T-helper 1 cell treated with Interleukin-12 subunit alpha and Interleukin-12 subunit beta and Interleukin-4 antibody, amounts not matched to agents 30 ng/mL and 1 ng/mL, for 36 hours (primary cell): ENCODE results near the gene SPOCK3. TPM values are rescaled to one million over a fixed set of nuclear protein-coding genes. Genes with fewer than 3 reads are reported as not detected.

Experiments used
- intact Hi-C: fragments of 100-400 bp; cut with micrococcal nuclease; formaldehyde crosslinking; loops from one replicate; pipeline ENCODE4 v1.15.1; 2024
- total RNA-seq: library from RNA; stranded (reverse); gene quantifications from 2 replicates; pipeline ENCODE4 v1.2.3, GENCODE V29; 2022

Gene SPOCK3
- total RNA-seq, 1 donor from 2014 or later, result not detected

DNA sequence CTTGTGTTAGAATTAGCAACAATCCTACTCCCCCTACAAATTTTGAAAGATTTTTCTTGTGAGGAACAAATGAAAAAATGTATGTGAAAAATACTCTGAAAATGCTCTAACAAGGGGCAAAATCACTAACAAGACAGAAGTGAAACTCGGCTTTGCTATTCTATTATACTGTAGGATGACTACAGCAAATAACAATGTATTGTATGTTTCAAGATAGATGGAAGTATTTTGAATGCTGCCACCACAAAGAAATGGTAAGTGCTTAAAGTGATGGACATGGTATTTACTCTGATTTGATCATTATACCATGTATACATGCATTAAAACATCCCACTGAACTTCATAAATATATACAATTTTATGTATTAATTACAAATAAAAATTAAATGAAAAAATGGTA, 192.8 kb downstream of the SPOCK3 start:
- intact Hi-C loops, result no loop called here

DNA sequence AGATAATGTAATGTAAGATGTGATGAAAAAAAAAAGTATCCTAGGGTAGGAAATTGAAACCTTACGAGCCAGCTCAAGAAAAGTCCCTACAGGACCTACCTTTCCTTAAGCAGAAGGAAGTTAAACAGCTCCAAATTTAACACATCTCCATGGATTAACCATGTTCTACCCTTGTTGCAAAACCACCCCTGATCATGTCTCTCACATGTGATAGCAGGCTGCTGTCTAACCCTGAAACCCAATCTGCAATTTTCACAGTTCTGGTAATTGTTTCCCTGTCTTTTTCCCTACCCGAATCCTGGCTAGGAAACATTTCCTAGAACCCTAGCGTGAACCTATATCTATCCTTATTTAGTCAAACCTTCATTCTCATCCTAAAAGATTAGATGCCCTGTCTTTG, 198.9 kb downstream of the SPOCK3 start:
- intact Hi-C loops, result no loop called here

DNA sequence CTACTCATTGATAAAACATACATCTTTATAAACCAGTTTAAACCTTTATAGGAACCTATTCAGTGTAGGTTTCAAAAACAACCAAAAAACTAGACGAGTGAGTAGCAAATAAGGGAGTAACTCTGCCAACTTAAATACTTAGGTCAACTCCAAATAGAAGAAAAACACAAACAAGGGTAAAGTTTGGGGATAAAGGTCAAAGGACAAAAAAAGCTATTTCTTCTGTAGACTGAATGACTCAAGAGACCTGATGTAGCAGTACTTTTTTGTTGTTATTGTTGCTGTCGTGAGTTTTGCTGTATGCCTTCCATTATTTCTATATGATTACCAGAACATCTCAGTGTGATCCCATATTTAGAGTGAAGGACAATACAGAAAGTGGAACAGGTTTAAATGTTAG, 199.3 kb downstream of the SPOCK3 start:
- intact Hi-C loops, result no loop called here

DNA sequence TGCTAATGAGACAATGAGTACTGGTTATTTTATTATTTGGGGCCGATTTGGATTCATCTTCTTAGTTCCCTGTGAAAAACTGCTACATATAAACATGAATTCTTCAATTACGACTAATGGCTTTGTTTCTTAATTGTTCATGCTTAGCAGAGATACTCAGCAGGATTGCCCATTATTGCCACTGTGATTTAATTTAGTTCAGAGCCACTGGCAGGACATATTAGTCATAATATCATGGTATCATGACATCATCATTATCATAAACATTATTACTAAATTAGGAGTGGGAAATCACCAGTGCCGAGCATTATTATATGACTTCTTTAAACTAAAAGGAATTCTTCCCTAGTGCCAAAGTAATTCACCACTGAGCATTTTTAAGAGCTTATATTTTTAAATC, 201.4 kb downstream of the SPOCK3 start:
- intact Hi-C loops, result no loop called here

DNA sequence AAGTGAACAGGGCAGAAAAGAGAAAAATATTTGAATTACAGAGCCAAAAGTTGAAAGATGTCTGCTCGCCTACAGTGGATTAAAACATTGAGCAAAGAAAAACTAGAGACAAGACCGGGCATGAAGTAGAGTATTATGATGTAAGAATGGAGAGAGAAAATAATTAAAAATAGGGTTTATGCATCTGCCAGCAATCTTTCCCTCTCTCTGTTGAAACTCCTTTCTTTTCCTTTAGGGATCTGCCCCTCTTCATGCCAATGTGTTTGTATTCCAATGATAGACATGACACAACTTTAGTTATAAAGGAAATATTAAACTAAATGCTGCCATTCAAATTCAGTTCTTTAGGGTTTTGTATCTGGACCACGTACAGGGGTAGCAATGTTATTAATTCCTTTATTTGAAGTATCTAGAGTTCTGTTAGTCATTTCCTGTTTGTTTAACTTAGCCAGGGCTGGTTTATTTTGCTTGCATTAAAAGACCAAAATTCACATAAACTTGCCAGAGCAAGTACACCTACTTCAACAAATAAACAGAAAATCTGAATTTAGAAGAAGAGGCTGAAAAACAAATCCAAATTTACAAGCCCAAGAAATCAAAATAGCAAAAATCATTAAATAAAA, 202.6 kb downstream of the SPOCK3 start:
- intact Hi-C loops, result no loop called here

DNA sequence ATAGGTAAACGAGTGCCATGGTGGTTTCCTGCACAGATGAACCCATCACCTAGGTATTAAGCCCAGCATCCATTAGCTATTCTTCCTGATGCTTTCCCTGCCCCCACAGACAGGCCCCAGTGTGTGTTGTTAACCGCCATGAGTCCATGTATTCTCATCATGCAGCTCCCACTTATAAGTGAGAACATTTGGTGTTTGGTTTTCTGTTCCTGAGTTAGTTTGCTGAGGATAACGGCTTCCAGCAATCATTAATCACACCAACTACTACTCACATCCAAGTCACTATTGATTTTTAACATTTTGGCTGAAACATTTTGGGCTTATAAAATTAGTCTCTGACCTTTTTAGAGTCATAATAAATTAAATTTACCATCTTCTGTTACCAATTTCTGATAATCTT, 205.3 kb downstream of the SPOCK3 start:
- intact Hi-C loops, result no loop called here

DNA sequence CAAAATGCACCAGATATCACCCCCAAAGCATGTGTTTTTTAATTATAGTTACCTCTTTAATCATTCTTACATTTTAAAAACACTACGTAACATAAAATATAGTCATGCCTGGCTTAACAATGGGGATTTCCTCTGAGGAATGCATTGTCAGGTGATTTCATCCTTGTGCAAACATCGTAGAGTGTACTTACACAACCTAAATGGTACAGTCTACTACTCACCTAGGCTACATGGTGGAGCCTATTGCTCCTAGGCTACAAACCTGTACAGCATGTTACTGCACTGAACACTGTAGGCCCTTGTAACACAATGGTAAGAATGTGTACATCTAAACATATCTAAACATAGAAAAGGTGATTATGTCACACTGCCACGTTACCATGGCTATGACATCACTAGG, 208.6 kb downstream of the SPOCK3 start:
- intact Hi-C loops, result no loop called here

DNA sequence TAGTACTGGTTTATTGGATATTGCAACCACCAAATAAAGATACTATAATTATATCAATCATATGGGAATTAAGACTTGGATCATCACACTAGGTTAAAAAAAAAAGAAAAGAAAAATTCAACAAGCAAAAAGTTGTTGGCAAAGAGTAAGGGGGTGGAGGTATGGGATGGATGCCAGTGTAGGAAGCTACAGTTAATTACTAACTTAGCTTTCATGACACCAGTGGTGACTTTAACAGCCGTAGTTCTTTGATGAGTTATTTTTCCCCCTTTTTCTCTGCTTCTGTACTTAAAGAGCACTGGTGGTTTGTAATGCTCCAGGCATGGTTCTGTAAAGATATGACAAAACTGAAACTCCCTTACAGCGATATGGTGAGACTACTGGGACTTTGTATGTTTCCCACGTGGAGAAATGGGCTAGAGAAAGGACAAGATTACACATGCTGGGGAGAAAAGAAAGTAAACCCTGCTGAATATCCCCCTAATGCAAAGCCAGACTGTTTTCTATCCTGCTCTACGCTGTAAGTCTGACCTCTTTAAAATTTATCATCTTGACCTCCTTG, 210.8 kb downstream of the SPOCK3 start:
- intact Hi-C loops, result no loop called here

DNA sequence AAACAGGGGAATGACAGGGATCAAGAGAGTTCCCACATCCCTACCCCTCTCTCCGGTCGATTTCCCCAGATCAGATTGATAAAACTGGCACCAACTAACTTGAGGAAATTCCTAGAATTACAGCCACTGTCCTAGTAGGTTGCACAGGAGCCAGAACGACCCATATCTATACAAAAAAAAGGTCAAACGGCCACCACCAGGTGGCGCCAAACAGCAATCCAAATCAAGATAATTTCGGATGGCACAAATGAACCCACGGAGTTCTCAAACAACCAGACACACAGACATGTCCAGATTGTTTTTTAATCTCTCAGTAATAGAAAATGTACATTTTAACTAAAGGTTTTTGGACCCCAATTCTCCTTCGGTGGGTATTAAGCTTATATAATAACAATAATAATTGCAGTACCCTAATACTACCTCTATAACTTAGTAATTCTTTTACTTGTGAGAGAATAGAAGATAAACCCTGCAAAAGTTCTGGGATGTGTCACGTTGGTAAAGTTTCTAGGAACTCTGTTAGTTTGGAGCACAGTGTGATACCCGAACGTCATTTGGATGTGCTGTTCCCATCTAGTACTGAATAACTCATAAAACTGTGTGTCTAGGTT, 212.6 kb downstream of the SPOCK3 start:
- intact Hi-C loops, result loop anchor here (1.0 to 2.0 kb wide), 4 partner anchors 269 to 1133 kb away; no protein-coding TSS in a partner anchor

DNA sequence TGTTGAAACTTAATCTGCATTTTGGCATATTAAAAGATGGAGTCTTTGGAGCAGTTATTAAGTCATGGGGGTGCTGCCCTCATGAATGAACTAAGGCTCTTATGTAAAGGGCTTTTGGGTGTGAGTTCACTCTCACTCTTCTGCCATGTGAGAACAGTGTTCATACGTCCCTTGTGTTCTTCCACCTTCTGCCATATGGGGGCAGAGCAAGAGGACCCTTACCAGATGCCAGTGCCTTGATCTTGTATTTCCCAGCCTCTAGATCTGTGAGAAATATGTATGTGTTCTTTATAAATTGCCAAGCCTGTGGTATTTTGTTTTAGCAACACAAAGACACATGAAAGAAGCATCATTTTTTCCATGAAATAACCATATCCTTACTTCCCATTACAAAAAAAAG, 213.9 kb downstream of the SPOCK3 start:
- intact Hi-C loops, result loop anchor here (2.0 kb wide), 1 partner anchor 856 kb away; no protein-coding TSS in a partner anchor

DNA sequence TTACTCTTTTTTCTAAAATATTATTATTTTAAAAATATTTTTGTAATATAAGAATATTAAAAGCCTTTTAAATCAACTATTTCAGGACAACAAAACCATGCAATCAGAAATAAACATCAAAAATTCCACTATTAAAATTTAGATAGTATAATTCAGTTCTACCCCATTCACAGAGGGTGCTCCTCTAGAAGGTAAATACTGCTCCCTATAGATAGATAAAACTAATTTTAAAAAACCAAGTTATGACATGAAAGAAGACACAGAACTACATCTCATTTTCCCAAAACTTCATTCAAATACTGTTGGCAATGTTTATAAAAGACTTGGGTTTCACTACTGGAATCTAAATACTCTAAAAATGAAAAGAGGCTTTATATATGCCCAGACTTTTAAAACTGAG, 219.3 kb downstream of the SPOCK3 start:
- intact Hi-C loops, result no loop called here

DNA sequence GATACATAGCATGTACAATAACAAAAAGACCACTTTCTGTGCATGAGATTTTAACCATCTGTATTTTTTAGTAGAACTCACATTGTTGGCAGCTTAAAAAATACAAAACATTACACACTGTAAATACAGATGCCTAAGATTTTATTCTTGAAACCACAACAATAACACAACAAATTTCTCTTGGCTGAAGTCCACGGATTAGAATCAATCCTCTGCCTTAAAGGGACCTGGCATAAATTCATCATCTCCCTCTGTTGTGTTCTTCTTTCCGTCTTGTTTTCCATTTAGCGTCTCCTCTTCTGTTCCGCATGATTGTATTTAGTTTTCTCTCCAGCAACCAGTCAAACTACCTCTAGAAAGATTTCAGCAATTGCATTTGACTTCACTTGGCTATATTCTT, 231.0 kb downstream of the SPOCK3 start:
- intact Hi-C loops, result no loop called here

DNA sequence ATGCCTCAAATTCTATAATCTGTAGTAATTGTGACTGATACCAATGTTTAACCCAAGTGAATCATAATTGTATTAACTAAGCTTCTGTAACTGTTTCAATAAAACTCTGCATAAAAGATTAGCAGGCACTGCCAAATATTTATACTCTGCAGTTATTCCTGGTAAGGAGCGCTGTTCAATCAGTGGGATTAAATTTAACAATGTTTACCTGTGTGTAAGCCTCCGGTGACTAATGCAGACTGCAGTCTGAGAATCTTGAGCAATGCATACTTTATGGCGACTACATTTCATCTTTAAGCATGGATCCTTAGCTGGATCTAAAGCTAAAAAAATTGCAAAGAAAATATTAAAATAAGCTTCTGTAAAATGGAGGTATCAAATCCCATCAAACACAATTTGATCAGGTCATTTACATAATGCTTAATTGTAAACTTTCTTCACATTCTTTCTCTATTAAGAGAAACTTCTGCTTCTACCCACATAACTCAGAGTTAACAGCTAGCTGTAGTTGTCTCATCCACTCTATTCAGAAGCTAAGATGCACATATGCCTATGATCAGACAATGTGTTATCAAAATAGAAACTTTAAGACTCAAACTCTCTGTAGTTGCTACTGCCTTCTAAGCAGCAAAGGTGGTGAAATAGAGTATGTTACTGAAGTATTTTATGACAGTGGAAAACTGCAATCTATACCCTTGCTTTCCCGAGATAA, 234.0 kb downstream of the SPOCK3 start:
- intact Hi-C loops, result no loop called here

DNA sequence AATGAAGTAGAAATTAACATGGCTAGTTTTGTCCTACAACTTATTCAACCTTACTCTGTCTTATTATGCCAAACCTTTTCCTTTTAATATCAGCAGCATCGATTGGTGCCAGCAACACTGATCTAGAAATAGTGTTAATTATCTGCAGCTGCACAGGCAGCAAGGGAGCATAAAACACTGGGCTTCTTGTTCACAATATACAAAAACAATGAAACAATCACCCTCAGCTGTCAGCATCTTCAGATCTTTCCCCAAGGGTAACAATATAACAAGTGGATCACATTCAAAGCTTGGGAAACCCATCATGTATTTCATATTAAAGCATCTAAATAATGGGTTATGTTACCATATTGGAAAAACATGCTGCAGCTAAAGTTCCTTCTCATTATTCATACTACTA, 238.1 kb downstream of the SPOCK3 start:
- intact Hi-C loops, result no loop called here

DNA sequence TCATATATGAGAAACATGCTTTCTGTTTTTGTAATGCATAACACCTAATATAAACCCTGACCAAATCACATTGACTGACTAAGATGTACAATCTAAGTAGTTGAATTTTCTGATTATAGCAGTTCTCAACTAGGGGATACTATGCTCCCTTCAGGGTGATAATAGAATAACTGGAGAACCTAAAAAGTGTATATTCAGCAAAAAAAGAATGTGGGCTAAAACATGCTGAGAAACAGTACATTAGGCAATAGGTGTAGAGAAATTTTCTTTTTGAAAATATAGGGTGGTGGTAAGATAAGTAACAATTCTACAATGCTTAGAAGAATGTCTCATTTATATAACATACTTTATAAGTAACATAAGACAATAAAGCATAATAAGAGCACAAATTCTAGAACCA, 239.6 kb downstream of the SPOCK3 start:
- intact Hi-C loops, result no loop called here

DNA sequence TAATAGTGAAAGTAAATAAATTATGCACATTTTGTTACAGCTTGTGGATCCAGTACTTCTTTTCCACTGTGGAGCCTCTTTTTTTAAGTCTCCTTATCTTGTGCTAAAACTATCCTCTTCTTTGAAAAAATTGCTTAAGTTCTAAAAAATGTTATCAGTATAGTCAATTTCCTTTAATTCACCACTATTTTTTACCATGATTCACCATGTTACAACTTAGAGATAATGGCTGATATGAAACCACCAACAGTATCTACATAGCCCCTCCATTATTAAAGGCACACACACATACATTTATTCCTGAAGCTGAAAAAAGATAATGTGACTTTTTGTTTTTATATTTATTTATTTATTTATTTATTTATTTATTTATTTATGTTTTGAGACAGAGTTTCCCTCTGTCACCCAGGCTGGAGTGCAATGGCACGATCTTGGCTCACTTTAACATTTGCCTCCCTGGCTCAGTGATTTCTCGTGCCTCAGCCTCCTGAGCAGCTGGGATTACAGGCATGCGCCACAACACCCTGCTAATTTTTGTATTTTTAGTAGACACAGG, 243.2 kb downstream of the SPOCK3 start:
- intact Hi-C loops, result no loop called here

DNA sequence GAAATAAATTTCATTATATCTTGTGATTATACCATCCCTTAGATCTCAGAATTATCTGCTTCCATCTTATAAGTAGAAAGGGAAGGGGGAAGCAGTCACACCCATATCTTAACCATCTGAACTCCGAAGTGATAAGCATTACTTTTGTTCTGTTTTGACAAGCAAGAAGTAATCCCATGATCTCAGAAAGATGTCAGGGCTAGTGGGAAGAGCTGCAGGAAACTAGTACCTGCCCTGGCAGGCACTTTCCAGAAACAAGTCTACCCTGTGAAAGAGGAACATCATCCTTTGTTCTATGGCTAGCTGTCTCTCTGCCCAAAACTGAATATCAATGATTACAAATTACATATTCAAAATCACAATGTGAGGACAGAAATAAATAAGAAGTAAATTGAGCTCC, 244.4 kb downstream of the SPOCK3 start:
- intact Hi-C loops, result no loop called here

DNA sequence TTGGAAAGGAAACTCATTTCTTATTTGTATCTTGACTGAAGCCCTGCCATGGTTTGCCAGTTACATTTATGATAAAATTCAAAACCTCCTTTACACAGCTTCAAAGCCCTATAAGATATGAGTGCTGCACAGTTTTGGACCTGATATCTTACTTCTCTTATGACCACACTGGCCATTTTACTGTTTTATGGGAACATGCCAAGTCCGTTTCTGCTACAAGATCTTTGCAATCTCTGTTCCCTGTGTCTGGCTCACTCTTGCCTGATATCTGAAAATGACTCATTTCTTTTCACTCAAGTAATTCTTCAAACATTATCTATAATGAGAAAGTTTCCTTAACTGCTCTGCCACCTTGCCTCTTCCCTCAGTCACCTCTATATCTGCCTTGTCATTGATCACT, 247.3 kb downstream of the SPOCK3 start:
- intact Hi-C loops, result no loop called here

DNA sequence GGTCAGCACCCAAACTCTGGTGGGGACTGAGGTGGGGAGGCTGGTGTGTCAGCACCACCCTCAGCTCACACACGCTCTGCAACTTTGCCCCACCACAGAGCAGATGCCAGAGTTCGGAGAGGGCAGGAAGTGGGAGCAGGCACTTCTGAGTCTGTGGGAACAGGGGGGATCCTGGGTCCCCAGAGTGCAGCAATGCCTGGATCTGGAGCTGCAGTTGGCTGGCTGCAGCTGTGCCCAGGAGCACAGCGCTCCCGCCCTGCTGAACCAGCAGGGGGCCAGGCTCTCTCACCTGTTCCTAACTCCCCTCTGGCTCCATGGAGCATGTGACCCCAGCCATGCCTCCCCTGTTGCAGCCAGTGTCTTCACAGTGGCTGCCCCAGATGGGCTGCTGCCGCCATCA, 252.4 kb downstream of the SPOCK3 start:
- intact Hi-C loops, result no loop called here

DNA sequence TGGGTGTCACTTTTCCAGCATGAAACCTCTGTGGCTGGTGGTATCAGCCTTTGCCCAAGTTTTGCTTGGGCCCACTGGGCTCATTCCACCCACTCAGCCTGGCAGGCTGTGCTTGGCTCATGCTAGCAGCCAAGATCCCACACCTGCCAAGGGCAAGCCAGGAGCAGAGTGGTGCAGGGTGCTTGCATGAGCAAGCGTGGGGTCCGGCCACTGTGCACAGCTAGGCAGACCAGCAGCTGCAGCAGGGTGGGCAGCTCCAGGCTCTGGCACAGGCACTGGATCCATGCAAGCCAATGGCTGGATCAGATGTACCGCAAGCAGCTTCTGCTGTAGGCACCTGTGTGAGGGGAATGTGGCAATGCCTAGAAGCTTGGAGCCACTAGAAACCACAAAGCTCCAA, 253.9 kb downstream of the SPOCK3 start:
- intact Hi-C loops, result no loop called here

DNA sequence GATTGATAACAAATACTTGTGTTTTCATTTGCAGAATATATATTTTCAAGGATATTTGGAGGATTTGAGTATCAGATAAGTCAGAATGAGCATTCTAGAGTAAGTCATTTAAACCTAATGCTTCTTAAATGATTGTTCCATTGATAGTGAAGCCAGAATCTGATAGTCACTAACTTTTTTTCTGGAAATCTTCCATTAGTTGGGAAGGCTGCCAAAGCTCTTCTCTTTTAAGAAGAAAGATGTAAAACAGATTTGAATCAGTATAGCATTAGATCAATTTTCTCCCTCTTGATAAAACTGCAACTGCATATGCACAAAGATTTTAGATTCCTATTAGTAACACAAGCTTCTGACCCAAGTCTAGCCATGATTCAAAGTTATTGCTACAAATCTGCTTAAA, 256.7 kb downstream of the SPOCK3 start:
- intact Hi-C loops, result no loop called here

DNA sequence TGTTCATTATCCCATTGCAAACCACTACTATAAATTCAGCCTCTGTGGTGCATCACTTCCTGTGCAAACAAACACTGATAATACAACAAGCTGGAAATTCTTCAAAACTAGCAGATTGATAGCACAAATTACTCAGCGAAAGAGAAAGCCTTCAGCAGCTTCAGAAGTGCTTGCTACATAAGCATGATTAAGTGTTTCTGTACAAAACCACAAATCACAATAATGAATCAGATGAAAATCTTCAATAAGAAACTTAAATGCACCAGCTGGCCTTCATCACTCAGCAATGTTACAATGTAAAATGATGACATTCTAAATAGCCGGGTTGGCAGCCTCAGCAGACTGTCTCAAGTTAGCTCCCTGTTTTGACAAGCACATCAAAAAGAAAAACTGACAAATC, 262.2 kb downstream of the SPOCK3 start:
- intact Hi-C loops, result no loop called here
